ENCODE results near the gene CLDN9. TPM values are rescaled to one million over a fixed set of nuclear protein-coding genes. Genes with fewer than 3 reads are reported as not detected.

CLDN9 gene
- total RNA-seq, 1 donor from 2014 or later, result 0.48 TPM

DNA sequence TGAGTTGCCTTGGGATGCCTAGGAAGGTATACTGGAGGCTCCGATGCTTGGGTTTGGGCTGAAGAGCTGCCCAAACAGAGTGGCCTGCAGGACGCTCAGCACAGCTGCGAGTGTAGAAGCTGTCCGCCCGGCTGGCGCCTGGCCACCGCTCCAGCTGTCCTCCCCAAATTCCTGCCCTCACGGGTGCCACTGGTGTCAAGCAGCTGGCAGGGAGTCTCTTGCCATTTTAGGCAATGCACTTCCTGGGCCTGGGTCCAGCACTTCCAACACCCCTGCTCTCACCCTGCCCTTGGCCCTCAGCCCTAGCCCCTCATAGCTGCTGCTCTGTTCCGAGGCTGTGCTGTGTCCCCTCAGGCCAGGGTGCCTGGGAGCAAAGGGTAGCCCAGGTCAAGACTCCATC, 27.3 kb upstream of the CLDN9 start:
- H3K27ac Mint-ChIP-seq (ENCODE audit: unreplicated experiment), result no peak overlapping the region
- no peaks in the 10 kb centered on the region for H3K36me3 ChIP-seq (ENCODE audit: insufficient read depth, low read length)
- DNase-seq (ENCODE audit: low read depth) (no peak), FAIRE-seq (no peak)
- peaks cover 3% of the 10 kb centered on the region for H3K4me1 Mint-ChIP-seq (ENCODE audit: low read depth, unreplicated experiment)
- H3K27me3 Mint-ChIP-seq (ENCODE audit: low read depth, unreplicated experiment), result peaks cover 10% of the 10 kb centered on the region
- no peak overlapping the region for H3K4me3 ChIP-seq (ENCODE audit: insufficient read depth, low read depth, low read length)
- no peaks in the 10 kb centered on the region for H3K9me3 Mint-ChIP-seq (ENCODE audit: unreplicated experiment)
- H4K20me1 ChIP-seq (ENCODE audit: insufficient read depth, low read length), result no peaks in the 10 kb centered on the region
- H3K4me1 ChIP-seq (ENCODE audit: insufficient read depth, low read length), result peaks cover 12% of the 10 kb centered on the region
- H3K4me3 Mint-ChIP-seq (ENCODE audit: unreplicated experiment), result no peak overlapping the region
- H2AFZ ChIP-seq (ENCODE audit: low read depth, low read length), result no peak overlapping the region
- no peak overlapping the region for H3K4me2 ChIP-seq (ENCODE audit: low read length)
- no peak overlapping the region for H3K27ac ChIP-seq (ENCODE audit: low read depth, low read length)
- H3K36me3 Mint-ChIP-seq (ENCODE audit: low read depth, unreplicated experiment), result no peaks in the 10 kb centered on the region
- peaks cover 6% of the 10 kb centered on the region for H3K27me3 ChIP-seq (ENCODE audit: insufficient read depth, low read length)
- H3K79me2 ChIP-seq (ENCODE audit: insufficient read depth, low read length), result no peaks in the 10 kb centered on the region
- no peak for TF ChIP-seq EZH2 (IDR thresholded peaks at IDR 0.05; ENCODE audit: insufficient read depth, low read length)
- TF ChIP-seq, protein P1, sequence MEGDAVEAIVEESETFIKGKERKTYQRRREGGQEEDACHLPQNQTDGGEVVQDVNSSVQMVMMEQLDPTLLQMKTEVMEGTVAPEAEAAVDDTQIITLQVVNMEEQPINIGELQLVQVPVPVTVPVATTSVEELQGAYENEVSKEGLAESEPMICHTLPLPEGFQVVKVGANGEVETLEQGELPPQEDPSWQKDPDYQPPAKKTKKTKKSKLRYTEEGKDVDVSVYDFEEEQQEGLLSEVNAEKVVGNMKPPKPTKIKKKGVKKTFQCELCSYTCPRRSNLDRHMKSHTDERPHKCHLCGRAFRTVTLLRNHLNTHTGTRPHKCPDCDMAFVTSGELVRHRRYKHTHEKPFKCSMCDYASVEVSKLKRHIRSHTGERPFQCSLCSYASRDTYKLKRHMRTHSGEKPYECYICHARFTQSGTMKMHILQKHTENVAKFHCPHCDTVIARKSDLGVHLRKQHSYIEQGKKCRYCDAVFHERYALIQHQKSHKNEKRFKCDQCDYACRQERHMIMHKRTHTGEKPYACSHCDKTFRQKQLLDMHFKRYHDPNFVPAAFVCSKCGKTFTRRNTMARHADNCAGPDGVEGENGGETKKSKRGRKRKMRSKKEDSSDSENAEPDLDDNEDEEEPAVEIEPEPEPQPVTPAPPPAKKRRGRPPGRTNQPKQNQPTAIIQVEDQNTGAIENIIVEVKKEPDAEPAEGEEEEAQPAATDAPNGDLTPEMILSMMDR (IDR thresholded peaks at IDR 0.05; ENCODE audit: insufficient read depth, low read depth, low read length), result no peak
- H3K9ac ChIP-seq (ENCODE audit: low read length), result no peak overlapping the region
- no peaks in the 10 kb centered on the region for H3K9me3 ChIP-seq (ENCODE audit: insufficient read depth, low read depth, low read length)

DNA sequence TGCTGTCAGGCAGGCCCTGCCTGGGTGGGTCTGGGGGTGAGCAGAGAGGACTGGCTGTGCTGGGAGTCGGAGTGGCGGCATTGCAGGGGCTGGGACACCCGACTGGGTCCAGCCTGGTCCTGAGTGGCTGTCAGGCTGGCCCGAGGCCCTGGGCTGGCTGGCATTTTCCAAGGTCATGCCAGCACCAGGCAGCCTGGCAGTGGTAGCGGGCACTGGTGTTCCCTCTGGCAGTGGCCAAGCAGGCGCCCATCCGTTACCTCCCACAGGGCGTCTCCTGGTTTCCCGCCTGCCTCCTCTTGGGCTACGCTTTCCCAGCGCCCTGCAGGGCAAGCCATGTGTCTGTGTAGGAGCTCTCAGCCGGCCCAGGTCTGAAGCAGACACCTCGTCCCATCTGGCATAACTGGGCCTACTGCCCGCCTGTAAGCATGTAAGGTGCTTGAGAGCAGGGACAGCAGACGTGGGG, 26.8 kb upstream of the CLDN9 start:
- Histone ChIP-seq H3K27ac (ENCODE audit: low read depth, low read length) (no peak overlapping the region), H3K9ac (ENCODE audit: low read length) (no peak overlapping the region), H2AFZ (ENCODE audit: low read depth, low read length) (no peak overlapping the region)

GRCh38 chr16:2986623-2987188, 26.0 kb upstream of the CLDN9 start:
- no peak for TF ChIP-seq EZH2 (IDR thresholded peaks at IDR 0.05; ENCODE audit: insufficient read depth, low read length)
- TF ChIP-seq, protein P1 (IDR thresholded peaks at IDR 0.05; ENCODE audit: insufficient read depth, low read depth, low read length), result no peak
- Histone ChIP-seq H3K4me2 (ENCODE audit: low read length) (no peak overlapping the region), H3K9me3 (ENCODE audit: insufficient read depth, low read depth, low read length) (no peaks in the 10 kb centered on the region), H3K27ac (ENCODE audit: low read depth, low read length) (no peak overlapping the region), H4K20me1 (ENCODE audit: insufficient read depth, low read length) (no peaks in the 10 kb centered on the region), H3K4me3 (ENCODE audit: insufficient read depth, low read depth, low read length) (no peak overlapping the region), H2AFZ (ENCODE audit: low read depth, low read length) (no peak overlapping the region), H3K79me2 (ENCODE audit: insufficient read depth, low read length) (no peaks in the 10 kb centered on the region), H3K4me1 (ENCODE audit: insufficient read depth, low read length) (no peaks in the 10 kb centered on the region), H3K36me3 (ENCODE audit: insufficient read depth, low read length) (no peaks in the 10 kb centered on the region), H3K9ac (ENCODE audit: low read length) (no peak overlapping the region), H3K27me3 (ENCODE audit: insufficient read depth, low read length) (peaks cover 6% of the 10 kb centered on the region)
- Mint-ChIP-seq H3K9me3 (ENCODE audit: unreplicated experiment) (no peaks in the 10 kb centered on the region), H3K4me1 (ENCODE audit: low read depth, unreplicated experiment) (peaks cover 2% of the 10 kb centered on the region), H3K27me3 (ENCODE audit: low read depth, unreplicated experiment) (peaks cover 17% of the 10 kb centered on the region), H3K4me3 (ENCODE audit: unreplicated experiment) (no peak overlapping the region), H3K36me3 (ENCODE audit: low read depth, unreplicated experiment) (no peaks in the 10 kb centered on the region), H3K27ac (ENCODE audit: unreplicated experiment) (no peak overlapping the region)
- no peak for FAIRE-seq
- no peak for DNase-seq (ENCODE audit: low read depth)

More for the DNA sequence above, 26.8 kb upstream of the CLDN9 start:
- Mint-ChIP-seq H3K9me3 (ENCODE audit: unreplicated experiment) (no peaks in the 10 kb centered on the region), H3K4me3 (ENCODE audit: unreplicated experiment) (no peak overlapping the region), H3K36me3 (ENCODE audit: low read depth, unreplicated experiment) (no peaks in the 10 kb centered on the region), H3K4me1 (ENCODE audit: low read depth, unreplicated experiment) (peaks cover 3% of the 10 kb centered on the region), H3K27ac (ENCODE audit: unreplicated experiment) (no peak overlapping the region), H3K27me3 (ENCODE audit: low read depth, unreplicated experiment) (peaks cover 15% of the 10 kb centered on the region)
- peaks cover 6% of the 10 kb centered on the region for H3K27me3 ChIP-seq (ENCODE audit: insufficient read depth, low read length)
- H3K4me1 ChIP-seq (ENCODE audit: insufficient read depth, low read length), result peaks cover 8% of the 10 kb centered on the region
- no peaks in the 10 kb centered on the region for H3K79me2 ChIP-seq (ENCODE audit: insufficient read depth, low read length)
- H3K4me3 ChIP-seq (ENCODE audit: insufficient read depth, low read depth, low read length), result no peak overlapping the region
- no peak for FAIRE-seq
- DNase-seq (ENCODE audit: low read depth), result no peak
- TF ChIP-seq, protein P1 (IDR thresholded peaks at IDR 0.05; ENCODE audit: insufficient read depth, low read depth, low read length), result no peak
- TF ChIP-seq EZH2 (IDR thresholded peaks at IDR 0.05; ENCODE audit: insufficient read depth, low read length), result no peak
- H3K36me3 ChIP-seq (ENCODE audit: insufficient read depth, low read length), result no peaks in the 10 kb centered on the region
- no peak overlapping the region for H3K4me2 ChIP-seq (ENCODE audit: low read length)
- no peaks in the 10 kb centered on the region for H4K20me1 ChIP-seq (ENCODE audit: insufficient read depth, low read length)
- no peaks in the 10 kb centered on the region for H3K9me3 ChIP-seq (ENCODE audit: insufficient read depth, low read depth, low read length)

All from astrocyte (in vitro differentiated cells and primary cell).